G401.6 (cell line): ENCODE results near the gene CTNNBL1.
A peak's percentile ranks its signal among the peaks of the same experiment; 100 is the strongest.

Source experiments
- FAIRE-seq: peaks from 2 replicates; lab custom pipeline; 2012; peaks lifted over from hg19 to GRCh38; lab: Jason Lieb, UNC

Gene CTNNBL1

DNA sequence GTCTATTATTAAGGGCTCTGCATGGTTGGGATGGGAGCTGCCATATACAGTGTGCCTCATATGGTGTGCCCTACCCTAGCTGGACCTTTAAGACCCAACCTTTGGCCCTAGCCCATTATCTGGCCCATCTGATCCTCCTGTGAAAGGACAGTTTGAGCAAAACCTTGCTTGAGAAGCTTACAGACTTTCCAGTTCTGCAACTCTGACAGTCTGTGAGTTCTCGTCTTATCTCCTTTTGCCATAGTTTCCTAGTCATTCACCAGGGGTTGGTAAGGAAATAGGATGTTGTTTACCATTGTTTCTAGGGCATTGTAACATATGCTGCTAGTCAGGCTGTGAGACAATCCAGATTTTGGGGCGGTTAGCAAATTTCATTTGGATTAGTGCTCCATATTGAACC lies 17.2 kb downstream of the CTNNBL1 start:
- FAIRE-seq, result no peak

DNA sequence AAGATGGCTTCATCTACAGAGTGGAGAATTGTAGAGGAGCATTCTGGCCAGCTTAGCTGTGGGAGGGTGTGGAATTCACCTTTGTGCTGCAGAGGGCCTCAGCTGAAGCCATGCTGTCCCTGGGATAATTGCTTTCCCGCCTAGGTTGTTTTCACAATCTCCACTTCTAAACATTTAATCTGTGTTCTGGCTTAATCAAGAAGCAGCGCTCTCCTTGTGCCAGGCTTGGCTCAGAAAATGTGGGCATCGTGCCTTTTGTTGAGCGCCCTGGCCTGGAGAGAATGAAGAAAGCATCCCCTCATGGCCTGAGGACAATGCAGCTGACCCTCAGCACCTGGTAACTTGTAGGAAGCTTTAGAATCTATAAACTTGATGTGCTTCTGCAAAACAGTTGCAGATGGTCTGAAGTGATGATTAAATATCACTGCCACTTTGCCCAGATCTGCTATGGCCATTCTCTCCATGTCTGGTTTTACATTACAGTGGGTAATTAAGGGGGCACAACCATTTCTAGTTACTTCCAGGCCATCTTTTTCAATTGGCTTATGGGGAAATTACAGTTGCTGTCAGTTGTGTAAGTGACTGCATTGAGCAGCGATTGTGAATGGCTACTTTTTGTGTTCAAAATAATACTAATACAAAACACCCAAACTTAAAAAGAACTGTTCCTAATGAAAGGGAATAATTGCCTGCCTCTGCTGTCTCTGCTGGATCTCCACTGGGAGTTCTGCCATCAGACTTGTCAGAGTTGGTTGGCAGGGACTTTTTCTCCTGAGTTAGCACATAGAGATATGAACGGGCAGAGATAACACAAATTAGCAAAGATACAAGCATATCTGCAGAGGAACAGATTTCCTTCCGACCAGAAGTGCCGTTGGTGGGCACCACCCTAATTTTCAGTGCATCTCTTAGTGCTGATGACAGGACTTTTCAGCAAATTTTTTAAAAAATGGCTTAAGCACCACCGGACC lies 18.4 kb downstream of the CTNNBL1 start:
- FAIRE-seq, result no peak

DNA sequence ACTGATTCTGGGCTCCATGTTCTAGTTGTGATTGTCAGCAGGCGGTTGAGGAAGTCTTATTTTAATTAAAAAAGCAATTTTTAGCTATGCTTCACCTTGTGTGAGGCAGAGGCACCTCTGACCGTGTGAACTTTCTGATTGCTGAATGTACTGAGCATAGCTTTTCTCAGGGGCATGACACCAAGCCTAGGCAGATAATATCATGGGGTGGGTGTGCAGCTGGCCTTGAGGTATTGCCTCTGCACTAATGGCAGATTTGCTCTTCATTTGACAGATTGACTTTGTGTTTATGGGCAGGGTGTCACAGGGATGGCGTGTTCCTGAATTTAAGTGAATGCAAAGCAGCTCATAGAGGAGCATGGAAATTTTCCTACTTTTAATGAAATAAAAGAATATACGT lies 19.6 kb downstream of the CTNNBL1 start:
- FAIRE-seq, result no peak

DNA sequence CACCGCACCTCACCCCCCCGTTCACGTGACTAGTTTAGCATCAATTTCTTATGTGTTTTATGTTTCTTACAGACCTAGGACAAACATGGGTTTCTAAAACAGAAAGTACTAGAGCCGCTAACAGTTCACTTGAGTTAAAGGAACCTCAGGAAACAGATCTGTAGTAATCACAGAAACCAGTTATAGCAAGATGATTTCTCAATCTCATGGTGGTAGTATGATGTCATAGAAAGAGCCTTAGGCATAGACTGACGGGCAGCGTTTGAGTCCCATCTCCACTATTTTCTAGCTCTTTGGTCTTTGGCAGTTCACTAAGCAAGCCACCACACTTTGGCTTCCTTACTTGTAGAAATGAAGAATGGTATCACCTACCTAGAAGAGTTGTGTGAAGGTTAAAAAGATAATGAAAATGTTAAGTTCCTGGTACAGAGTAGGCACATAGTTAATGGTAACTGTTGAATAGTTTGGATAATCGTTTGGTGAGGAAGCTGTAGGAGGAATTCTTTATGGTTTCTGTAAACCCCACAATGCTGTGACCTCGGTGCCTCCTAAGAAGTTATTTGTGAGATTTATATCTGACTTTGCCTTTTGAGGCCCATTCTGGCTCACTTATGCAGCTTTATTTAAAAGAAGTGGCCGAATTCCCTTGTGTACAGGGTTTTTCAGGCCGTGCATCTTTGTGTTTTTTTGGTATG lies 21.3 kb downstream of the CTNNBL1 start:
- FAIRE-seq, result no peak

DNA sequence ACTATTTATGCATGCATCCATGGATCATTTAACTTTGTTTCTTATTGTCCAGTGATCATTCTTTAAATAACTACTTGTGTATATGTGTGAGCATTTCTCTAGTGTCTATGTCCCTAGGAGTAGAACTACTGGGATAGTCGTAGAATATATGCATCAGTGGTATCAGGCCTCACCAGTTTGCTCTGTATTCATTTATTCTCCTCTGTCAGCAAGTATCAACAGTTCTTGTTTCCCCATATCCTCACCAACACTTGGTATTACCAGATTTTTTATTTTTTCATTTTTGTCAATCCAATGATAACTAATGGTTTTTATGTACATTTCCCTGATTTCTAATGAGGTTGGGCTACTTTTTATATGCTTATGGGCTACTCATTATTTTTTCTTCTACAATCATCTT lies 27.9 kb downstream of the CTNNBL1 start:
- no peak for FAIRE-seq

DNA sequence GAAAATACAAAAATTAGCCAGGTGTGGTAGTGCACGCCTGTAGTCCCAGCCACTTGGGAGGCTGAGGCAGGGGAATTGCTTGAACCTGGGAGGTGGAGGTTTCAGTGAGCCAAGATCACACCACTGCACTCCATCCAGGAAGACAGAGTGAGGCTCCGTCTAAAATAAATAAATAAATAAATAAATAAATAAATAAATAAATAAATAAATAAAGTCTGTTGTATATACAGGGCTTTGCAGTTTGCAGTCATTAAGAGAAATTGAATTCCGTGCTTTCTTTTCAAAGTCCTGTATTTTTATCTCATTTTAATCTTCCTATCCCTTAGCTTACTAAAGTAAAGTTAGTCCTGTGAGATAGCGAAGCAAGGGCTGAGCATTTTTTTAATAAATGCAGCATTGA lies 28.5 kb downstream of the CTNNBL1 start:
- peak; percentile 52 for FAIRE-seq

DNA sequence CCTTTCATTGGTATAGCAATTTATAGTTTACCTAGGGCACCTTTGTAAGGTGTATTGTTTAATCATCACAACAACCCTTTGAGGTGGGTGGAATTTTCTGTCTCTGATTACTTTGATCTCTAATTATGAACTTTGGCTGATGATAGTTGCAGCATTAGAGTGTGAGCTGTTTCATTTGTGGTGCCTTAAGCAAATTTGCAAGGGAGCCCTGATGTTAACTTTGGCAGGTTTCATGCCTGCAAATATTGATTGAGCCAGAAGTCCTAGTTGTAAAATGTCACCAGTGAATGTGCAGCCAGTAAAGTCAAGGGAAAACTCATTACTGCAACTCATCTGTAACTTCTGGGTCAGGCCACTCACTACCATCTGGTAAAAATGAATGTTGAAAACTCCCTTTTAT lies 29.8 kb downstream of the CTNNBL1 start:
- FAIRE-seq, result peak; percentile 82

DNA sequence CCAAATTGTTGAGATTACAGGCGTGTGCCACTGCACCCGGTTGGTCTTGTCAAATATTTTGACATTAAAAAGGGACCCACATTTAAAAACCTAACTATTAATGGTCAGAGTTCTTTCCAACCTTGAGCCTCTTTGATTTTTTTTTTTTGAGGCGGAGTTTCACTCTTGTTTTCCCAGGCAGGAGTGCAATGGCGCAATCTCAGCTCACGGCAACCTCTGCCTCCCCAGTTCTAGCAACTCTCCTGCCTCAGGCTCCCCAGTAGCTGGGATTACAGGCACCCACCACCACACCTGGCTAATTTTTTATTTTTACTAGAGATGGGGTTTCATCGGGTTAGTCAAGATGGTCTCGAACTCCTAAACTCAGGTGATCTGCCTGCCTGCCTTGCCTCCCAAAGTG lies 31.3 kb downstream of the CTNNBL1 start:
- peak; percentile 3 for FAIRE-seq

DNA sequence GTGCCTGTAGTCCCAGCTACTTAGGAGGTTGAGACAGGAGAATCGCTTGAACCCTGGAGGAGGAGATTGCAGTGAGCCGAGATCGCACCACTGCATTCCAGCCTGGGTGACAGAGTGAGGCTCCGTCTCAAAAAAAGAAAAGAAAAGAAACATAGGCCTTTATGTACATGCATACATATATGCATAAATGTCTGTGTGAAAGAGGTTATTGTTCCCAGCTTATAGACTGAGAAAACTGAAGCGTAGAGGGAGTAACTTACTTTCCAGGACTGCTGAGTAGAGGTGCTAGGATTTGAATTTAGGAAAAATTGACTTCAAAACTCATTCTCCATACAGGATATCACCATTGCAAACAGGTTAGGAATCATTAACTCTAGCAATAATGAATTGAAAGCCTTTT lies 32.0 kb downstream of the CTNNBL1 start:
- no peak for FAIRE-seq

DNA sequence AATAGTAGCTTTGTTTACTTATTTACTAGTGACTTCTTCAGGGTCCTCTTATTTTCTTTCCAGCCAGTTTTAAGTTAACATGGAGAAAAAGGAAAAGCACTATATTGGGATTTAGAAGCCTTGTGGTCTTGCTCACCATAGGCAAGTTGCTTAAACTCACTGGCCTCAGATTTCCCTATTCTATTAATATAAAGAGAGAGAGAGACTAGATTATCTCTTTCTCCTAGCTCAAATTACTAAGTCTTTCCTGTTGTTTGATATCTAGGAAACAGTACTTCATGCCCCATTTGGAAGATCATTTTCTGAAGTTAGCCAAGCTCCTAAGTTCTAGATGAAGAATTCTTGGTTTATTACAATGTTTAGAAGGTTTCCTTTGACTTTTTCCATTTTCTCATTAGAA lies 32.5 kb downstream of the CTNNBL1 start:
- FAIRE-seq, result no peak

DNA sequence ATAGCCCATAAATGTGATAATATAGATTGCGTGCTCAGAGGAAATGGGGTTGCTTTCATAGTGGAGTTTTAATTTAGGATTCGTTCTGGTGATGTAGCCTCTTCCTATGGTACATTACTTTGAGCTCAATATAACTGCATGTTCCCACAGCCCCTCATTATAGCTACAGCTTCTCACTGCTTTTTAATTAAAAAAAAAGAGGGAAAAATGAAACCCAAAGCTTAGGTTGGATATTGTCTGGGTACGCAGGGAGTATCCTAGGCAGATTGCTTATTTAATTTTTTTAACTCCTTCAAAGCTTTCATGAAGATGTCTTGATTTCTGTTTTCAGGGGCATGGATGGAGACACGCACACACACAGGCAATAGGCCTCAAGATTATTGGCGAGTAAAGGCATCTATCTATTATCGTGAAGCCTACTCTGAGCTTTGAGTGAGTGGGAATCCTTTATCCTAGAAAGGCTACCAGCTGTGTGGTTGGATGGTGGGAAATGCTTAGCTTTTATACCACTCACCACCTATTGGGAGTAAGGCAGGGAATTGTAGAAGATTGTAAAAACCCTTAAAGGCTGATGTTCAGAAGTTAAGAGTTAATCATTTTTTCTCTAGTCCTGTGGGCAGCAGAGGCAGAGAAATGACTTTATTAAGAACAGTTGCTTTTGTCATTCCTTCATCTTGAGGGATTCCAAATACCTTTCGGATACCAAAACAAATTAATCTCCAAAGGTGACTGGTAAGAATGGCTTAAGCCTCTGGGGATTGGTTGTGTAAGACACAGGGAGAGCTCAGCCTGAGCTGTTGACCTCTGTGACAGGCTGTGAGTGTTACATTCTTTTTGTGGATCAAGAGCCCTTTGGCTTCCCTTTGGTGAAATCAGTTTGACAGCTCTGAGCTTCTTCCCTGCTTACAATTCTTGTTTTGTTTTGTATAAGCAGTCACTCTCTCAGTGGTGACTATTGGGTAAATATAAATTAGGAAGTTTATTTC lies 33.4 kb downstream of the CTNNBL1 start:
- FAIRE-seq, result peak; percentile 100

DNA sequence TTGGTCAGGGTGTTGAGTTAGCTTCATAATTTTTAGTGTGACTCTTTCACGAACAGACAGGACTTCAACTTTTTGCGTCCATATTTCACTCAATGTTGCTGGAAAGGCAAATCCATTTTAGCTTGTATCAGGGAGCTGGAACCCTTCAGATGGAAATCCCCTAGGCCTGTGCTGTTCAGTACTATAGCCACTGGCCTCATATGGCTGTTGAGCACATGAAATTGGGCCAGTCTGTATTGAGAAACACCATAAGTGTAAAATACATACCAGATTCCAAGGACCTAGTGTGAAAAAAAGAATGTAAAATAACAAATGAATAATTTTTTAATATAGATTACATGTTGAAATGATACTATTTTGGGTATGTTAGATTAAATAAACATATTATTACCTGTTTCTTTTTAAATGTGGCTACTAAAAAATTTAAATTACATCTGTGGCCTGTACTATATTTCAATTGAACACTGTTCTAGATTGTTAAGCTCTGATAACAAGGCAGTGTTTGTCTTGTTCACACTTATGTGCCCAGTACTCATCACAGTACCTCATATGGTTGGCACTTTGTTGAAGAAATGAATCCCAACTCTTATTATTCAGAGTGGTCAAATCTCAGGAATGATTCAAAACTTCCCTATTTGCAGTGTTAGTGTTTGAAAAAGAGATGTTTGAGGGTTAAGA lies 34.3 kb downstream of the CTNNBL1 start:
- FAIRE-seq, result no peak

DNA sequence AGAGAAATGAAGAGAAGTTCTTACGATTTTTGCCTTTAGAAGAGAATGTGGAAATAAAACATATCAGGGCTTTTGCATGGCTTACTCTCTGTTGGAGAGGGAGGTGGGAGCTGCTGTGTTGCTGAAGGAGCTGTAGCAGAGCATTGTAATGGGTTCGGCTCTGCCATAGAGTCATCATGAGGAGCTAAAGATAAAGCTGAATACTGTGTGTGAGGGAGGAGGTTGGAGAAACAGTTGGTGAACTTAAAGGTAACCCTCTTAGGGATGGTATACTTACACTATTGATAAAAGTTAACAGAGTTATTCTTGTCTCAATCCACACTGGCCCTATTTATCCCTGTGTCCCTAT lies 34.8 kb downstream of the CTNNBL1 start:
- FAIRE-seq, result no peak

DNA sequence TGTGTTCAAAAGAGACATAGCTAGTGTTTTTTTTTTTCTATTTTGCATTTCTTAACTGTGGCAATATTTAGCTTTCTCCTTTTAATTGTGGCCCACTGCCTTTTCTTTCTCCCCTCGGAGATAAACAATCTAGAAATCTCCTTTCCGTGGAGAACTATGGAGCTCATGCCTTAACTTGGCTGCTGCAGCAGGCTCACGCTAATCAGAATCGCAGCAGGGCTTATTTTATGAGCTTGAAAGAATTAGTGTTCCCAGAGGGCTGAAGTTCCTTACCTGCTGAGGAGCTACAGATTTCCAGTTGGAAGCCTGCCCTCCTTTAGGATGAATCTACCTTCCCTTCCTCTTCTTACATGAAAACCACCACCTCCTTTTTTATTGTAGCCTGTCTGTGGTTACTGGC lies 35.6 kb downstream of the CTNNBL1 start:
- peak; percentile 99 for FAIRE-seq

DNA sequence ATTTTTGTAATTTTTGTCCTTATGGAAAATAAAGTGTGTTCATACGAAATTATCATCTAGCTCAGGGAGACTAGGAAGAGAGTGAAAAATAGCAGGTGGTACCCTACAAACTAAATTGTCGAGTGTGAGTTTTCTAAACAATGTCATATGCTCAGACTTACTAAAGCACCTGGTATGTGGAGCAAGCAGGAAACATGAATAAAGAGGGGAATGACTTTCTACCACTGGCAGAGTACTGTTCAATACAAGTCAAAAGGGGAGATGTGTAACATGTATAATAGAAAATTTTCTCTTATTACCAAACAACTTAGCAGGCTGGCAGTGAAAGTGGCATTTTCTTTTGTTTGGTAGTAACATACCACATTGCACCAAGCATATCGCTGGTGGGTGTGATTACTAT lies 36.1 kb downstream of the CTNNBL1 start:
- no peak for FAIRE-seq

DNA sequence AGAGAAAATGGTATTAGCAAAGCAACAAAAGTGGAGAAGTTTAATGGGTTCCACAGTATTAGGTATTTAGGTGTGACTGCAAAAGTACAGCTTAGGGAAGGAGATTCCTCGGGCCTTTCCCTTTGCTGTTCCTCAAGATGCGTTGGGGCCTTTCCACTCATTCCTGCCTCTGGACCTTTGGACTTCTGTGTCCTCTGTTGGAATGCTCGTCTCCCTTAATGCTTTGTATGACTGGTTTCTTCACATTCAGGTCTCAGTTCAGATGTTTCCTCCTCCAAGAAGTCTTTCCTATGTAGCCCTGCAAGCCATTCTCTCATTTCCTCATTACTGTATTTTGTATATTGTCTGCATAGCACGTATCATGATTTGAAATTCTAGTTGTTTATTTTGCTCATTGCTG lies 39.6 kb downstream of the CTNNBL1 start:
- FAIRE-seq, result no peak

DNA sequence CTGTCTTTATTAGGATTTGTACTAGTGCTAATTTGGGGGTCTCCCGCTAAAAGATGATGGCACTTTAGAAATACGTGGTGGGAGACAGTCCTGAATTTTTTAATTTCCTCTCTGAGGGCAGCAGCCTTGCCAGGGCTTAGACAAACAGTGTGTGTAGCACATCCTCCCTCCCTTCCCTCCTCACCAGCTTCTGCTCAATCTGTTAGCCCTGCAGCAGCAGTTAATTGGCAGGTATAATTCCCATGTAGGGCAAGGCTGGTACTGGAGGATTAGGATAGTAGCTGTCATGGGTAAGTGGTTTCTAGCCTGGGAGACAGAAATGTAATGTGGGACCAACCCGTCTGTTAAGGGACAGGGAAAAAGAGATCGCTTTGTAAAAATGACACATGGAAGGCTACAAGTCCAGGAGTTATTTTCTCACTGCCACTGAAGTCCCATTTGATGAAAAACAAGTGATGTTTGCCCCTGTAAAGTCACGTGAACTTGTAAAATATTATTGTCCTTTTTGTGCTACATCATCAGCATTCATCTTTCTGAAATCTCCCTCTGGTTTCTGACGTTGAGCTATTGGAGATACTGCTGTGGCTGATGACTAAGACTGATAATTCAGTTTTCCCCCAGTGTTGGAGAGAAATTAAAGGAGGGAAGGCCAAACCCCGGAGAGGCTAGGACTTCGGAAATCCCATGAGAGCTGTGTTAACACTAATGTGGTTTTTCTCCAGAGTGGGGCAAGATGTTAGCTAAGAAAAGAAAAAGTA lies 40.6 kb downstream of the CTNNBL1 start:
- FAIRE-seq, result no peak

DNA sequence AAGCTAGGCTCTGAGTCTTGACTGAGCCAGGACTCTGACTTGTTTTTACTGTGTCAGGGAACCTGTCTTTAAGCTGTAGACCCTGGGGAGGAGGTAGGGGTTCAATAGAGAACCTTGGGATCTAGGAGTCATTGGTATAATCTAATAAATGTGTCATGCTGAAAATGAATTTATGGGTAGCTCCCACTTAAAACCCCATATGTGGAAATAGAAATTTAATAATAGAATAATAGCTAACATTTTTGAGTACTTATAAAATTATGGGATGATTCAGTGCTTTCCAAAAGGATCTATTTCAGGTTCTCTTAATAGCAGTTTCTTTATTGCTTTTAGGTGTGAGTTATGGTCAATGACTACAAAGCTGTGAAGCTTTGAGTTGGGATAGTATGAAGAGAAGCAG lies 41.7 kb downstream of the CTNNBL1 start:
- no peak for FAIRE-seq

DNA sequence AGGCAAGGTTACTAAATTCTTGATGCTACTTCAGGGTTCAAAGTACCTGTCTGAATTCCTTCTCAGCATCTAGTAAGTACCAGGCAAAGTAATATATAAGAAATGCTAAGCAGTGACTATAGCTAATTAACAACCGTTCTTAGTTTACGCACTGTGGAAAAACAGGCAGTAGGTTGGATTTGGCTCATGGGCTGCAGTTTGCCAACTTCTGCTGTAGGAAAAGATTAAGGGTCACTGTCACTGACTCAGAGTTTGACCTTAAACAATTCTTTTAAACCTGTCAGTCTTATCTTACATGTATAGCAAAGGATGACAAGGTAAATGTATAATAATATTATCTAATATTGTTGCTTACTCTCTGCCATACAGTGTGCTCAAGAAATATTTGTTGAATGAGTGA lies 42.3 kb downstream of the CTNNBL1 start:
- FAIRE-seq, result no peak

DNA sequence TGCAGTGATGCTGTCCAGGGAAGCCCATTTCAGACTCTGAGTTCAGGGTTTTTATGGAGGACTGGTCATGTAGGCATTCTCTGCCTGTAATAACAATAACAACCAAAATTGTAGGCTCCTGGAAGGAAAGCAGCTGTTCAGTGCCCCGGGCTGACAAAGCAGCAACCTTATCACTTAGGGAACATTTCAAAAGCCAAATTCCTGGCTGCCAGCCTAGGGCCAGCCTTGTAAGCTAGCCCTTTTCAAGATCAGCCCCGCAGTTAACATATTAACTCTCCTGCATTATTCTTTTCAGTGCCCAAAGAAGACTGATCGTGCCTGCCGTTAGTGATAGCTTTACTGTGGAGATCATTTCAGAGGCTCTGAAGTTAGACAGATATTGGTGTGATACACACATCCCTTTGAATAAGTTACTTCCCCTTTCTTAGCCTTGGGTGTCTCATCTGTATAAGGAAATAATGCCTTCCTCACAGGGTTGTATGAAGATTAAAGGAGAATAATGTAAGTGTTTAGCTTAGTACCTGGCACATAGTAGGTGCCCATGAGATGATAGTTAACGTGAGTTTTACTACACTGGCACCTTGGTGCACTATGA lies 44.1 kb downstream of the CTNNBL1 start:
- FAIRE-seq, result no peak

DNA sequence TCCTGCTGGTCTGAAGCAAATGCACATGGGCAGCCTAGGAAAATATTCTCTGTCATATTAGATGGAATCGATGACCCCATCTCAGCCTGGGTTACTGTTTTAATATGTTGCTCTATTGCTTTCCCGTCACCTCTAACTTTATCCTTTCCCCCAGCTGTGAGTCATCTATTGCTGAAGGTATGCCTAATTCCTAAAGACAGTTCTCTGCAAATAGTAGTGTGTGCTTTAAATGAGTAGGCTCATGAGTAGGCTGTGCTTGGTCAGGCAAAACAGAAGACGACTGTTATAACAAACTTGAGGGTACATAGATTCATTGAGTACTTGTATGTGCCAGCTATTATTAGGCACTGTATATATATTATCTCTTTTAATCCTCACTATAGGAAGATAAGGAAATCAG lies 47.2 kb downstream of the CTNNBL1 start:
- no peak for FAIRE-seq
